KMS-11 (cell line): ENCODE measurements around the gene ZFP36L1.

Source experiments
- H2AFZ ChIP-seq: fragments of 200-600 bp; sonication (generic); 2 replicates; pipeline ENCODE4 v1.6.1; 2016; ENCODE audit warnings: antibody characterized with exemption, mixed run types, low read depth
- H3K27ac ChIP-seq: fragments of 200-600 bp; sonication (generic); 2 replicates; pipeline ENCODE4 v1.6.1; 2016; ENCODE audit warnings: mild to moderate bottlenecking, mixed run types
- H3K27me3 ChIP-seq: fragments of 200-600 bp; sonication (generic); 2 replicates; pipeline ENCODE4 v1.6.1; 2017; ENCODE audit warnings: mild to moderate bottlenecking, low read depth, mixed run types, moderate library complexity; ENCODE audit not compliant: insufficient read depth
- H3K36me3 ChIP-seq: fragments of 200-600 bp; sonication (generic); 2 replicates; pipeline ENCODE4 v1.6.1; 2017; ENCODE audit warnings: mild to moderate bottlenecking, mixed run types; ENCODE audit not compliant: insufficient read depth
- H3K4me1 ChIP-seq: fragments of 200-600 bp; sonication (generic); 2 replicates; pipeline ENCODE4 v1.6.1; 2016; ENCODE audit warnings: mild to moderate bottlenecking, low read depth, mixed run types; ENCODE audit not compliant: poor library complexity, severe bottlenecking
- H3K4me2 ChIP-seq: fragments of 200-600 bp; sonication (generic); 2 replicates; pipeline ENCODE4 v1.7.0; 2016; ENCODE audit warnings: mild to moderate bottlenecking, mixed run types
- H3K4me3 ChIP-seq: fragments of 200-600 bp; sonication (generic); IDR thresholded peaks from 2 replicates; pipeline ENCODE4 v1.6.1; 2017; ENCODE audit warnings: low read depth, low read length, mixed read lengths; ENCODE audit not compliant: insufficient read depth
- H3K79me2 ChIP-seq: fragments of 200-600 bp; sonication (generic); 2 replicates; pipeline ENCODE4 v1.6.1; 2016; ENCODE audit warnings: low read depth, mixed run types; ENCODE audit not compliant: insufficient read depth
- H3K9ac ChIP-seq: fragments of 200-600 bp; sonication (generic); 2 replicates; pipeline ENCODE4 v1.6.1; 2016; ENCODE audit warnings: mild to moderate bottlenecking, mixed run types
- H4K20me1 ChIP-seq: fragments of 200-600 bp; sonication (generic); 2 replicates; pipeline ENCODE4 v1.6.1; 2016; ENCODE audit warnings: mild to moderate bottlenecking, mixed run types; ENCODE audit not compliant: insufficient read depth
- CTCF ChIP-seq: fragments of 200-600 bp; sonication (generic); conservative IDR thresholded peaks from 2 replicates; pipeline ENCODE4 v1.6.1; 2017; ENCODE audit warnings: low read depth, mild to moderate bottlenecking, antibody characterized with exemption, low read length, moderate library complexity, mixed read lengths

The ZFP36L1 gene

GRCh38 chr14:68788275-68788995, 4.4 kb downstream of the ZFP36L1 start:
- TF ChIP-seq CTCF, result no peak
- H3K4me1 ChIP-seq, result peaks cover 5% of the 10 kb centered on the region
- H3K27ac ChIP-seq, result no peak overlapping the region
- peaks cover 32% of the 10 kb centered on the region for H3K79me2 ChIP-seq
- H3K36me3 ChIP-seq, result no peaks in the 10 kb centered on the region
- H3K27me3 ChIP-seq, result no peaks in the 10 kb centered on the region
- H4K20me1 ChIP-seq, result no peaks in the 10 kb centered on the region
- H3K4me2 ChIP-seq, result no peak overlapping the region
- no peak overlapping the region for H3K9ac ChIP-seq
- H2AFZ ChIP-seq, result no peak overlapping the region
- no peak overlapping the region for H3K4me3 ChIP-seq

- peaks cover 5% of the 10 kb centered on the region for H3K4me1 ChIP-seq
- no peak overlapping the region for H3K4me2 ChIP-seq
- no peak overlapping the region for H3K4me3 ChIP-seq
- TF ChIP-seq CTCF, result no peak
- no peaks in the 10 kb centered on the region for H4K20me1 ChIP-seq
- no peak overlapping the region for H2AFZ ChIP-seq
- H3K27me3 ChIP-seq, result no peaks in the 10 kb centered on the region
- H3K79me2 ChIP-seq, result peaks cover 27% of the 10 kb centered on the region
- no peak overlapping the region for H3K27ac ChIP-seq
- H3K36me3 ChIP-seq, result no peaks in the 10 kb centered on the region
- H3K9ac ChIP-seq, result no peak overlapping the region
These were observed 5.5 kb downstream of the ZFP36L1 start for GRCh38 chr14:68787092-68787992.

- Histone ChIP-seq H3K4me3 (no peak overlapping the region), H3K27ac (no peak overlapping the region), H3K79me2 (peaks cover 19% of the 10 kb centered on the region), H3K36me3 (no peaks in the 10 kb centered on the region), H3K4me2 (no peak overlapping the region), H3K27me3 (no peaks in the 10 kb centered on the region), H2AFZ (no peak overlapping the region), H3K4me1 (peaks cover 5% of the 10 kb centered on the region), H3K9ac (no peak overlapping the region), H4K20me1 (no peaks in the 10 kb centered on the region)
- TF ChIP-seq CTCF, result no peak
These were observed 6.3 kb downstream of the ZFP36L1 start for GRCh38 chr14:68786491-68787091.

- H3K27ac ChIP-seq, result no peak overlapping the region
- H4K20me1 ChIP-seq, result no peaks in the 10 kb centered on the region
- H3K9ac ChIP-seq, result no peak overlapping the region
- no peaks in the 10 kb centered on the region for H3K36me3 ChIP-seq
- H3K4me1 ChIP-seq, result peaks cover 3% of the 10 kb centered on the region
- no peak overlapping the region for H3K4me3 ChIP-seq
- no peaks in the 10 kb centered on the region for H3K27me3 ChIP-seq
- peaks cover 11% of the 10 kb centered on the region for H3K79me2 ChIP-seq
- TF ChIP-seq CTCF, result no peak
- no peak overlapping the region for H2AFZ ChIP-seq
- no peak overlapping the region for H3K4me2 ChIP-seq
These were observed 7.1 kb downstream of the ZFP36L1 start for GRCh38 chr14:68785534-68786490.
